GM19035 (cell line): ENCODE results near the gene RTN4RL1.

Source experiments
- ATAC-seq: cut with Tn5 transposase; IDR thresholded peaks from one replicate; pipeline ENCODE4 v1.9.1; 2021; ENCODE audit not compliant: unreplicated experiment

Gene RTN4RL1

GRCh38 chr17:2025220-2025621 lies at the start of gene RTN4RL1:
TSS of gene RTN4RL1 (minus strand) at chr17:2025334. CDS start at chr17:2024865, 469 bp downstream.
- ATAC-seq = no peak

GRCh38 chr17:2074919-2075318 lies 49.8 kb upstream of the RTN4RL1 start:
- no peak for ATAC-seq

- ATAC-seq = no peak
Observed at GRCh38 chr17:2071455-2072281, 46.5 kb upstream of the RTN4RL1 start.

- no peak for ATAC-seq
Observed at GRCh38 chr17:2071024-2071385, 45.9 kb upstream of the RTN4RL1 start.

- peak; percentile 79 for ATAC-seq
Observed at GRCh38 chr17:2070241-2071023, 45.3 kb upstream of the RTN4RL1 start.

- ATAC-seq = no peak
Observed at GRCh38 chr17:2068519-2069051, 43.5 kb upstream of the RTN4RL1 start.

- ATAC-seq = no peak
Observed at GRCh38 chr17:2068031-2068518, 42.9 kb upstream of the RTN4RL1 start.

- ATAC-seq = no peak
Observed at GRCh38 chr17:2067608-2068024, 42.5 kb upstream of the RTN4RL1 start.

- ATAC-seq = no peak
Observed at GRCh38 chr17:2067048-2067561, 42.0 kb upstream of the RTN4RL1 start.

GRCh38 chr17:2065949-2066400 lies 40.8 kb upstream of the RTN4RL1 start:
- ATAC-seq = no peak

GRCh38 chr17:2064980-2065785 lies 40.0 kb upstream of the RTN4RL1 start:
- no peak for ATAC-seq

GRCh38 chr17:2064520-2064971 lies 39.4 kb upstream of the RTN4RL1 start:
- no peak for ATAC-seq

- no peak for ATAC-seq
Observed at GRCh38 chr17:2064147-2064489, 39.0 kb upstream of the RTN4RL1 start.

GRCh38 chr17:2063261-2064146 lies 38.4 kb upstream of the RTN4RL1 start:
- ATAC-seq = no peak

GRCh38 chr17:2062571-2063183 lies 37.5 kb upstream of the RTN4RL1 start:
- ATAC-seq = no peak

GRCh38 chr17:2061441-2061958 lies 36.4 kb upstream of the RTN4RL1 start:
- no peak for ATAC-seq

- no peak for ATAC-seq
Observed at GRCh38 chr17:2060681-2061440, 35.7 kb upstream of the RTN4RL1 start.

GRCh38 chr17:2060385-2060658 lies 35.2 kb upstream of the RTN4RL1 start:
- ATAC-seq = no peak
